ENCODE results near the gene TALDO1.

- TF ChIP-seq CTCF (IDR thresholded peaks at IDR 0.05) (no peak), POLR2A (IDR thresholded peaks at IDR 0.05) (no peak)
These were observed 65.1 kb downstream of the TALDO1 start for GRCh38 chr11:812390-812789.
